Measurements from ENCODE around the gene PLXNB1. TPM values are rescaled to one million over a fixed set of nuclear protein-coding genes. Genes with fewer than 3 reads are reported as not detected.
A peak's percentile ranks its signal among the peaks of the same experiment; 100 is the strongest.
"Not testable (repeated sequence)": the region's sequence is repeated elsewhere in the genome, so short reads cannot be mapped to it uniquely, and the experiment has no call there.

Gene PLXNB1
- total RNA-seq, 3 donors from 2014 or later: 6.0 to 7.2 (median 6.8) TPM

DNA sequence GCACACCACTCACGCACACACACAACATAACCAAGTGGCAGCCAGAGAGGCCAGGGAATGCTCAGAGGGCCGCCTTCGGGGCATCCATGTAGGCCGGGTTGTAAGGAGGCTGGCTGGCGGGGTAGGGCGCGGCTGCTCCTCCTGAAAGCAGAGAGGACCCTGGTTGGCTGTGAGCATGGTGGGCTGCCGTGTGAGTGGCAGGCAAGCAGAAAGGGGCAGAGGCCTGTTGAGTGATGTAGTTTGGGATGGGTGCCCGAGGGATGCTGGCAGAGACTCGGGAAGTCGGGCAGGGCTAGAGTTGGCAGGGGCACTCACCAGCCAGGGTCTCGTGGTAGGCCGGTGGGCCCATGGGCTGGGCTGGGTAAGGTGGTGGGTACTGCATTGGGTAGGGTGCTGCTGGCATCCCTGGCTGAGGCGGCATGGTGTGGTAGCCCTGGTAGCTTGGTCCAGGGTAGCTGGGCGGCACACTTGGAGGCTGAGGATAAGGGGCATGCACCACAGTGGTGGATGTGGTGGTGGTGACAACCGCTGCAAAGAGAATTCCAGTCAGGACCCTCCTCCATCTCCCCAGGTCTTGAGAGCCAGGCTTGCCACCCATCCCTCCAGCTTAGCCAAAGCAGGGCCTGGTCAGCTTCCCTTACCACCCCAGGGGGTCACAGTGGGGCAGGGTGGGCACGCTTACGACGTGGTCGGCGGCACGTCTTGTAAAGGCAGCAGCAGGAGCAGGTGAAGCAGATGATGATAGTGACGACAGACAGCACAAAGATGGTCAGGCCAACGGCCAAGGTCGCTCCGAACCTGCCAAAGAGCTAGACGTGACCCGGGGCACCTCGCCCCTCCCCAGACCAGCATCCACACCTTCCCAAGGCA is 39.4 kb upstream of the PLXNB1 start:
- Mint-ChIP-seq H3K9me3 (no peaks in the 10 kb centered on the region), H3K4me1 (ENCODE audit: low read depth) (peaks cover 63% of the 10 kb centered on the region), H3K36me3 (ENCODE audit: insufficient read depth) (peaks cover 22% of the 10 kb centered on the region), H3K27me3 (ENCODE audit: low read depth) (no peaks in the 10 kb centered on the region), H3K4me3 (peak overlapping the region; percentile 54)
- DNase-seq (no peak), ATAC-seq (no peak)

GRCh38 chr3:48468329-48468731 is 38.4 kb upstream of the PLXNB1 start:
- H3K4me3 Mint-ChIP-seq: peak overlapping the region; percentile 92
- ATAC-seq (no peak), DNase-seq (no peak)
- peaks cover 58% of the 10 kb centered on the region for H3K4me1 Mint-ChIP-seq (ENCODE audit: low read depth)
- peaks cover 22% of the 10 kb centered on the region for H3K36me3 Mint-ChIP-seq (ENCODE audit: insufficient read depth)
- no peaks in the 10 kb centered on the region for H3K27me3 Mint-ChIP-seq (ENCODE audit: low read depth)
- no peaks in the 10 kb centered on the region for H3K9me3 Mint-ChIP-seq

DNA sequence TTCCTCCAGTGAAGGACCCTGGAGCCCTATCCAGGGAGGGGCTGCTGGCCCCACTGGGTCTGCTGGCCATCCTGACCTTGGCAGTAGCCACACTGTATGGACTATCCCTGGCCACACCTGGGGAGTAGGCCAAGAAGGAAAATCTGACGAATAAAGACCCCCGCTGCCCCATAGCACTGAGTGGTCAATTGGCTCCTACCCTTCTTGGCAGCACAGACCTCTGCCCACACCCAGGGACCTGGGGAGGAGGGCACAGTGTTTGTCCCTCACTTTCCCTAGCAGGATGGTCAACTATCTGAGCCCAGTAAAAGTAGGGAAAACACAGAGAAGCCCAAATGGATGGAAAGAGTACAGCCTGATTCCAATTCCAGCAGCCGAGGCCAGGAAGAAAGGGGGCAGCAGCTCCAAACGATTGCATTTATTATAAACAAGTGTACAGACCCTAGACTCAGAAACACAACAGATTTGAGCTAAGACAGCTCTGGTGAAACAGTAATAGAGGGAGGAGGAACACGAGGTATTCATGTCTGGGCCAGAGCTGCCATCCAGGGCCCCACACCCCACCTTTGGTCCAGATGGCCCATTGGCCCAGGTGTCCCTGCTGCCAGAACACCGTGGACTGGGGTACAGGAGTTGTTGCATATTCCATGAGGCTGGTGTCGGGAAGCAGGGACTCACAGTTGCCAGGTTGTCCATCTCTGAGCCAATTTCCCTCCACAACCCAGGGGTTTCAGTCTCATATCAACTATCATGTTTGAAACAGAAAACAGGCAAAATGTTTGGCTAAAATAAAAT is 37.8 kb upstream of the PLXNB1 start:
- no peaks in the 10 kb centered on the region for H3K9me3 Mint-ChIP-seq
- DNase-seq: no peak
- peak overlapping the region; percentile 92 for H3K4me3 Mint-ChIP-seq
- no peaks in the 10 kb centered on the region for H3K27me3 Mint-ChIP-seq (ENCODE audit: low read depth)
- no peak for ATAC-seq
- peaks cover 52% of the 10 kb centered on the region for H3K4me1 Mint-ChIP-seq (ENCODE audit: low read depth)
- H3K36me3 Mint-ChIP-seq (ENCODE audit: insufficient read depth): peaks cover 22% of the 10 kb centered on the region

GRCh38 chr3:48467110-48467454 is 37.2 kb upstream of the PLXNB1 start:
- no peak for DNase-seq
- no peak for ATAC-seq
- peaks cover 51% of the 10 kb centered on the region for H3K4me1 Mint-ChIP-seq (ENCODE audit: low read depth)
- H3K36me3 Mint-ChIP-seq (ENCODE audit: insufficient read depth): peaks cover 22% of the 10 kb centered on the region
- no peaks in the 10 kb centered on the region for H3K9me3 Mint-ChIP-seq
- no peaks in the 10 kb centered on the region for H3K27me3 Mint-ChIP-seq (ENCODE audit: low read depth)
- H3K4me3 Mint-ChIP-seq: peak overlapping the region; percentile 92

DNA sequence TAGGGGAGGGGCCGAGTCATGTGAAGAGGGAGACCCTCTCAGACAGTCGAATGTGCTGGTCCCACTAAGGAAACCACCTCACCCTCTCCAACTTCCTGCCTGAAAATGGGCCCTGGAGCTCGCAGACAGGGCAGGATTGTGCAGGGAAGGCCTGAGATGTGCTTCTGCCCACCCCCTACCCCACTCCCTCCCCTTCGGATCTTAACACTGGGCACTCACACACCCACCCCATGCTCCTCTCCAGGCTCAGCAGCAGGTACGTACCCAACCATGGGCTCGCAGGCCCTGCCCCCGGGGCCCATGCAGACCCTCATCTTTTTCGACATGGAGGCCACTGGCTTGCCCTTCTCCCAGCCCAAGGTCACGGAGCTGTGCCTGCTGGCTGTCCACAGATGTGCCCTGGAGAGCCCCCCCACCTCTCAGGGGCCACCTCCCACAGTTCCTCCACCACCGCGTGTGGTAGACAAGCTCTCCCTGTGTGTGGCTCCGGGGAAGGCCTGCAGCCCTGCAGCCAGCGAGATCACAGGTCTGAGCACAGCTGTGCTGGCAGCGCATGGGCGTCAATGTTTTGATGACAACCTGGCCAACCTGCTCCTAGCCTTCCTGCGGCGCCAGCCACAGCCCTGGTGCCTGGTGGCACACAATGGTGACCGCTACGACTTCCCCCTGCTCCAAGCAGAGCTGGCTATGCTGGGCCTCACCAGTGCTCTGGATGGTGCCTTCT is 36.7 kb upstream of the PLXNB1 start:
- DNase-seq (no peak), ATAC-seq (peak; percentile 24 to 46)
- peaks cover 22% of the 10 kb centered on the region for H3K36me3 Mint-ChIP-seq (ENCODE audit: insufficient read depth)
- H3K4me1 Mint-ChIP-seq (ENCODE audit: low read depth): peaks cover 51% of the 10 kb centered on the region
- no peaks in the 10 kb centered on the region for H3K27me3 Mint-ChIP-seq (ENCODE audit: low read depth)
- H3K9me3 Mint-ChIP-seq: no peaks in the 10 kb centered on the region
- H3K4me3 Mint-ChIP-seq: peak overlapping the region; percentile 92

DNA sequence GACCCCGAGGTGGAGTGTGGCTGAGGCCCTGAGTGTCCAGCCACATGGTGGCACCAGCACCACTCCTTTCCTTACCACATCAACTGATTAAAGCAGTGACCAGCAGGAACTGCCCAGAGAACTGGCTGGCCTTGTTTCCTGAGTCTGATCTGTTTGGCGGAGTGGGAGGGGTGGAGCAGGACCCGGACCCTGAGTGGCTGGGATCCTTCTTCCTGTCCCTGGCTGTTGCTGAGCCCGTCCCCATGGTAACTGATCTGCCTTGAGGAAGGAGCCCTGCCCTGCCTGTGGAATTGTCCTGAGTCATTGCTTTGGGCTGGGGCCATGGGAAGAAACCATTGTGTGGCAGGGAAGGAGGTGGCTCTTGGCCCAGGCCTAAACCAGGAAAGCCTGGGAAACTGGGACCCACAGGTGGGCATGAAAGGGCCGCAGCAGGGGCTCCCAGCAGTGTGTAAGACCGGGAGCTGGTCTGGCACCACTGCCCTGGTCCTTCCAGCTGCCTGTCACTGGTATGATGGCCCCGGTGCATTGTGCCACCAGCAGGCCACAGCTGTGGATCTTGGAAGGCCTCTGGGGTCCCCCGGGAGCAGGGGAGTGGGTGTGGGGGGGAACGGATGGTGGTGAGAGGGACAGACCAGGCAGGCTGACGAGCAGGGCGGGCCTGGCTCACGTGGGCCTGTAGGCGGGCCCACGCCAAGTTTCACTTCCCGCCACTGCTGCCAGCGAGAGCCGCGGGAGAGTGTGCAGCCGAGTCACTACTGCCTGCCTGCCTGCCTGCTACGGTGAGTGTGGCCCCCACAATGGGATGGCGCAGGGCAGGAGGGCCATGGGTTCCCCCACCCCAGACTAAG is 35.9 kb upstream of the PLXNB1 start:
- DNase-seq: peak; percentile 73

DNA sequence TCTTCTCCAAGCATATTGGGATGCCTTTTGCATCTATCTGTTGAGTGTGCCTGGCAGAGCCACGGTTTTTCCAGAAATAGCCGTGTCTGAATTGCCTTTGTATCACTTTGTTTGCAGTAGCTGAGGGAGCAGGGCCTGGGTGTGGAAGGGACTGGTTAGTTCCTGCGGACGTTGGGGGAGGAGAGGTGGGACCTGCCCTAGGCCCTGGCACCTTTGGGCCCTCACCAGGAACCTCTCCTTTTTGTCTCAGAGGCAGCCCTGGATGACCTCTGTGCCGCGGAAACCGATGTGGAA is 35.3 kb upstream of the PLXNB1 start:
- H3K4me3 Mint-ChIP-seq: peak overlapping the region; percentile 92
- peaks cover 26% of the 10 kb centered on the region for H3K36me3 Mint-ChIP-seq (ENCODE audit: insufficient read depth)
- no peaks in the 10 kb centered on the region for H3K9me3 Mint-ChIP-seq
- ATAC-seq (no peak), DNase-seq (no peak)
- H3K4me1 Mint-ChIP-seq (ENCODE audit: low read depth): peaks cover 48% of the 10 kb centered on the region
- H3K27me3 Mint-ChIP-seq (ENCODE audit: low read depth): no peaks in the 10 kb centered on the region

More for the DNA sequence above, 35.9 kb upstream of the PLXNB1 start:
- Mint-ChIP-seq H3K4me1 (ENCODE audit: low read depth) (peaks cover 50% of the 10 kb centered on the region), H3K9me3 (no peaks in the 10 kb centered on the region), H3K27me3 (ENCODE audit: low read depth) (no peaks in the 10 kb centered on the region), H3K36me3 (ENCODE audit: insufficient read depth) (peaks cover 24% of the 10 kb centered on the region), H3K4me3 (peak overlapping the region; percentile 92)
- ATAC-seq: peak; percentile 92 to 94

DNA sequence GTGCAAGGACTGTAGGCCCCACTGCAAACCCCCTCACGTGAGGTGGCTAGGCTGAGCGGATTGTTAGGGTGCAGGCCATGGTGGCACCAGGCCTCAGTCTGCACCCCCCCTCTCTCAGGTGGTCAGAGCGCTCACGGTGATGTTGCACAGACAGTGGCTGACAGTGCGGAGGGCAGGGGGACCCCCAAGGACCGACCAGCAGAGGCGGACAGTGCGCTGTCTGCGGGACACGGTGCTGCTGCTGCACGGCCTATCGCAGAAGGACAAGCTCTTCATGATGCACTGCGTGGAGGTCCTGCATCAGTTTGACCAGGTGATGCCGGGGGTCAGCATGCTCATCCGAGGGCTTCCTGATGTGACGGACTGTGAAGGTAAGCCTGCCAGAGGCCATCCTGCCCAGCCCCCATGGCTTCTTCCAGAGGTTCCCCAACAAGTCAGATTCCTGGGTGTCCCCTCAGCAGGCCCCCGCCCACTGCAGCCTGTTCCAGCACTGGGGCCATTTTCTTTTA is 34.9 kb upstream of the PLXNB1 start:
- peaks cover 27% of the 10 kb centered on the region for H3K36me3 Mint-ChIP-seq (ENCODE audit: insufficient read depth)
- H3K4me3 Mint-ChIP-seq: peak overlapping the region; percentile 92
- DNase-seq (no peak), ATAC-seq (no peak)
- peaks cover 44% of the 10 kb centered on the region for H3K4me1 Mint-ChIP-seq (ENCODE audit: low read depth)
- no peaks in the 10 kb centered on the region for H3K27me3 Mint-ChIP-seq (ENCODE audit: low read depth)
- H3K9me3 Mint-ChIP-seq: no peaks in the 10 kb centered on the region

- ATAC-seq (no peak), DNase-seq (no peak)
- Mint-ChIP-seq H3K9me3 (no peaks in the 10 kb centered on the region), H3K27me3 (ENCODE audit: low read depth) (no peaks in the 10 kb centered on the region), H3K4me1 (ENCODE audit: low read depth) (peaks cover 33% of the 10 kb centered on the region), H3K4me3 (no peak overlapping the region), H3K36me3 (ENCODE audit: insufficient read depth) (peaks cover 23% of the 10 kb centered on the region)
Measured at GRCh38 chr3:48463703-48464102, 33.8 kb upstream of the PLXNB1 start.

GRCh38 chr3:48461767-48462166 is 31.9 kb upstream of the PLXNB1 start:
- ATAC-seq; H3K4me3 Mint-ChIP-seq; H3K27me3 Mint-ChIP-seq (ENCODE audit: low read depth); H3K9me3 Mint-ChIP-seq; DNase-seq: not testable (repeated sequence)
- Mint-ChIP-seq H3K4me1 (ENCODE audit: low read depth) (peaks cover 15% of the 10 kb centered on the region), H3K36me3 (ENCODE audit: insufficient read depth) (peaks cover 13% of the 10 kb centered on the region)

GRCh38 chr3:48460517-48460902 is 30.6 kb upstream of the PLXNB1 start:
- Mint-ChIP-seq H3K9me3 (no peaks in the 10 kb centered on the region), H3K4me3 (no peak overlapping the region), H3K27me3 (ENCODE audit: low read depth) (no peaks in the 10 kb centered on the region), H3K36me3 (ENCODE audit: insufficient read depth) (peaks cover 11% of the 10 kb centered on the region), H3K4me1 (ENCODE audit: low read depth) (peaks cover 9% of the 10 kb centered on the region)
- DNase-seq: no peak
- no peak for ATAC-seq

GRCh38 chr3:48459773-48460516 is 30.1 kb upstream of the PLXNB1 start:
- Mint-ChIP-seq H3K36me3 (ENCODE audit: insufficient read depth) (peaks cover 15% of the 10 kb centered on the region), H3K4me1 (ENCODE audit: low read depth) (peaks cover 5% of the 10 kb centered on the region), H3K4me3 (no peak overlapping the region), H3K27me3 (ENCODE audit: low read depth) (no peaks in the 10 kb centered on the region), H3K9me3 (no peaks in the 10 kb centered on the region)
- no peak for ATAC-seq
- DNase-seq: no peak

DNA sequence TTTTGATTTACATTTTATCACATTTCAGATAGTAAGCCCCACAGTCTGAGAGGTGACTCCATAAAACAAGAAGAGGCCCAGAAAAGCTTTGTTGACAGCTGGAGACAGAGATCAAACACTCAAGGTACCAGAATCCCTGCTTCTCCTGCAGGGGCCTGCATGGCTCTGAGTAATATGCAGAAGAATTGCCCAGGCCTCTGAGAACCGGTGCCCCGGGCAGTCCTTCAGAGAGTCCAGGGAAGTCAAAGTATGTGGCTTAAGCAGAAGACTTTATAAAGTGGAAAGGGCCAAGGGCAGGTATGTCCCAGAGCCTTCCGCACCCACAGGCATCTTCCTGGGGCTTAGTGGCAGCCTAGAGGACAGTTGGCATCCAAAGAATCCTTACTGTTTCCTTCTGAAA is 29.4 kb upstream of the PLXNB1 start:
- H3K27me3 Mint-ChIP-seq (ENCODE audit: low read depth): no peaks in the 10 kb centered on the region
- H3K36me3 Mint-ChIP-seq (ENCODE audit: insufficient read depth): peaks cover 20% of the 10 kb centered on the region
- DNase-seq: no peak
- no peak overlapping the region for H3K4me3 Mint-ChIP-seq
- no peaks in the 10 kb centered on the region for H3K9me3 Mint-ChIP-seq
- no peak for ATAC-seq
- peaks cover 5% of the 10 kb centered on the region for H3K4me1 Mint-ChIP-seq (ENCODE audit: low read depth)
